ENCODE data around the gene U2AF2.

DNA sequence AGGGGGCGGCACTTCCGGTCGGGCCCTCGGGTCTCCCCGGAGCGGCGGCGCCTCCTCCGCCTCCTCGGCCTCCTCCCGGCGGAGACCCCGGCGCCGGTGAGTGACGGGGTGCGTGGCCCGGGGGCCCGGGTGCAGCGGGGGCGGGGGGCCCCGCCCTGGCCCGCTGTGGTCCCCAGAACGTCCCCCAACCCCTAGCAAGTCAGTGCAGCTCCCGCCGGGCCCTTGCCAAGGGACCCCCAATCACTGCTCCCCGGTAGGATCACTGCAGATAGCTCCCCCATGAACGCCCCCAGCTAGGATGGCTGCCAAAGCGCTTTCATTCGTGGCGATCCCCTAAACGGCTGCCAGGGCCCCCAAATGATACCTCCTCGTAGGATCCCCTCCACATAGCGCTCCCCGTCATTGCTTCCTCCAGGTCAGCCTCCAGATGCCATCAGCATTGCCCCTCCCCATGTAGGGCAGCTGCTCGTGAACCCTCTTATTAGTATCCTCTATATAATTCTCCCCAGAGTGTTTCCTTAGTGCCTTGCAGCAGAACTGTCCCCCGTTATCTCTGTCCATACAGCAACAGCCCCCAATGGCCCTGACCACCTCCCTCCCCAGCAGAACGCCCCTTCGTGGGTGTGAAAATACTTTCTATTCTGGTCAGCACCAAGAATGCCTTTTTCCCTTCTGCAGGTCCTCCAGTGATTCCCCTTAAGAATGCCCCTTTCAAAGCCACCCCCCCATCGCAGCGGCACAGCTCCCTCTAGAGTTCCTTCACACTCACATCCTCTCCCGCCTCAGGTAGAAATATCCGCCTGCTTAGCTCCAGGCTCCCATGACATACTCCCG lies 49.0 kb upstream of the U2AF2 start, which contains the start of gene ZNF865:
- TF ChIP-seq SP2 (IDR thresholded peaks at IDR 0.05; ENCODE audit: low read length) (no peak), POLR2AphosphoS5 (IDR thresholded peaks at IDR 0.05; ENCODE audit: low read depth, low read length) (no peak), BACH1 (IDR thresholded peaks at IDR 0.05; ENCODE audit: low read length) (no peak), TBP (IDR thresholded peaks at IDR 0.05; ENCODE audit: low read depth, low read length) (no peak), HDAC6 (IDR thresholded peaks at IDR 0.05; ENCODE audit: low read depth, low read length) (no peak), PHF8 (conservative IDR thresholded peaks at IDR 0.05; ENCODE audit: low read depth, low read length) (peak; percentile 68), CHD2 (IDR thresholded peaks at IDR 0.05; ENCODE audit: low read length) (no peak), GTF2F1 (IDR thresholded peaks at IDR 0.05; ENCODE audit: borderline replicate concordance, low read depth, low read length) (no peak)
- TF ChIP-seq, protein P1, sequence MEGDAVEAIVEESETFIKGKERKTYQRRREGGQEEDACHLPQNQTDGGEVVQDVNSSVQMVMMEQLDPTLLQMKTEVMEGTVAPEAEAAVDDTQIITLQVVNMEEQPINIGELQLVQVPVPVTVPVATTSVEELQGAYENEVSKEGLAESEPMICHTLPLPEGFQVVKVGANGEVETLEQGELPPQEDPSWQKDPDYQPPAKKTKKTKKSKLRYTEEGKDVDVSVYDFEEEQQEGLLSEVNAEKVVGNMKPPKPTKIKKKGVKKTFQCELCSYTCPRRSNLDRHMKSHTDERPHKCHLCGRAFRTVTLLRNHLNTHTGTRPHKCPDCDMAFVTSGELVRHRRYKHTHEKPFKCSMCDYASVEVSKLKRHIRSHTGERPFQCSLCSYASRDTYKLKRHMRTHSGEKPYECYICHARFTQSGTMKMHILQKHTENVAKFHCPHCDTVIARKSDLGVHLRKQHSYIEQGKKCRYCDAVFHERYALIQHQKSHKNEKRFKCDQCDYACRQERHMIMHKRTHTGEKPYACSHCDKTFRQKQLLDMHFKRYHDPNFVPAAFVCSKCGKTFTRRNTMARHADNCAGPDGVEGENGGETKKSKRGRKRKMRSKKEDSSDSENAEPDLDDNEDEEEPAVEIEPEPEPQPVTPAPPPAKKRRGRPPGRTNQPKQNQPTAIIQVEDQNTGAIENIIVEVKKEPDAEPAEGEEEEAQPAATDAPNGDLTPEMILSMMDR (IDR thresholded peaks at IDR 0.05; ENCODE audit: control extremely low read depth in 1 of 3, insufficient read depth in 1 of 3, low read depth in 1 of 3, low read length in 3 of 3), result peak; percentile 68 to 80 (median 73)

Data from H1 (cell line).